Measurements from ENCODE around the gene MAP2K6. TPM values are rescaled to one million over a fixed set of nuclear protein-coding genes. Genes with fewer than 3 reads are reported as not detected.
A peak's percentile ranks its signal among the peaks of the same experiment; 100 is the strongest.

MAP2K6 gene
- total and polyA plus RNA-seq, 7 experiments from 2014 or later, result 7.6 to 21.4 (median 18.3) TPM

GRCh38 chr17:69516911-69517310, 102.4 kb downstream of the MAP2K6 start:
- Histone ChIP-seq H3K27me3 (ENCODE audit: control insufficient read depth in 2 of 2, insufficient read depth in 2 of 2, low read length in 2 of 2) (no peaks in the 10 kb centered on the region), H3K4me3 (ENCODE audit: low read length) (no peak overlapping the region), H3K27ac (ENCODE audit: low read depth, low read length) (no peak overlapping the region), H3K9me3 (ENCODE audit: control insufficient read depth in 2 of 3, low read length in 3 of 3) (no peaks in the 10 kb centered on the region), H3K4me1 (ENCODE audit: control insufficient read depth in 2 of 2, insufficient read depth in 2 of 2, low read length in 2 of 2) (no peaks in the 10 kb centered on the region), H3K36me3 (ENCODE audit: control insufficient read depth in 2 of 3, insufficient read depth in 3 of 3, low read length in 3 of 3) (peaks cover 6 to 42% (median 7%) of the 10 kb centered on the region in 3 experiments)
- Mint-ChIP-seq H3K27me3 (no peaks in the 10 kb centered on the region), H3K9me3 (no peaks in the 10 kb centered on the region), H3K4me1 (peaks cover 0 to 9% (median 0%) of the 10 kb centered on the region in 7 donors), H3K36me3 (peaks cover 4 to 62% (median 41%) of the 10 kb centered on the region in 5 donors), H3K27ac (no peak overlapping the region), H3K4me3 (no peak overlapping the region)
- no peak for DNase-seq
- intact Hi-C loops (cut with micrococcal nuclease), result no loop called here
- ChIA-PET POLR2A (no interaction called here), CTCF (interaction anchor here (0.6 kb wide), 1 partner anchor 16 kb away, joined by 4 read pairs; no protein-coding TSS in a partner anchor)
- no peak for ATAC-seq

GRCh38 chr17:69518951-69519350, 104.5 kb downstream of the MAP2K6 start:
- POLR2A ChIA-PET, result no interaction called here

GRCh38 chr17:69523244-69523861, 108.9 kb downstream of the MAP2K6 start:
- H3K4me1 Mint-ChIP-seq, result peaks cover 0 to 6% (median 0%) of the 10 kb centered on the region in 7 donors
- Histone ChIP-seq H3K4me1 (ENCODE audit: control insufficient read depth in 2 of 2, insufficient read depth in 2 of 2, low read length in 2 of 2) (no peaks in the 10 kb centered on the region), H3K27ac (ENCODE audit: low read depth, low read length) (no peak overlapping the region), H3K9me3 (ENCODE audit: control insufficient read depth in 2 of 3, low read length in 3 of 3) (no peaks in the 10 kb centered on the region), H3K4me3 (ENCODE audit: low read length) (no peak overlapping the region), H3K36me3 (ENCODE audit: control insufficient read depth in 2 of 3, insufficient read depth in 3 of 3, low read length in 3 of 3) (peaks cover 0 to 79% (median 5%) of the 10 kb centered on the region in 3 experiments), H3K27me3 (ENCODE audit: control insufficient read depth in 2 of 2, insufficient read depth in 2 of 2, low read length in 2 of 2) (no peaks in the 10 kb centered on the region)
- intact Hi-C loops (cut with micrococcal nuclease), result loop anchor here (1.0 to 5.0 kb wide), 5 partner anchors 106 to 188 kb away; partner anchors contain the start of gene MAP2K6 (in 1 of the 2)
- DNase-seq, result peak in 4 of 9 donors; percentile 3 to 22 (median 9)
- ATAC-seq, result no peak
- H3K27me3 Mint-ChIP-seq, result no peaks in the 10 kb centered on the region
- peaks cover 5 to 82% (median 61%) of the 10 kb centered on the region in 5 donors for H3K36me3 Mint-ChIP-seq
- peak overlapping the region in 1 of 9 donors; percentile 20 for H3K27ac Mint-ChIP-seq
- POLR2A ChIA-PET, result no interaction called here
- CTCF ChIA-PET, result interaction anchor here (0.7 to 1.0 kb wide), 3 partner anchors 12 to 128 kb away, joined by 3 read pairs; no protein-coding TSS in a partner anchor
- no peaks in the 10 kb centered on the region for H3K9me3 Mint-ChIP-seq
- no peak overlapping the region for H3K4me3 Mint-ChIP-seq

More at GRCh38 chr17:69518951-69519350, 104.5 kb downstream of the MAP2K6 start:
- Histone ChIP-seq H3K9me3 (ENCODE audit: control insufficient read depth in 2 of 3, low read length in 3 of 3) (no peaks in the 10 kb centered on the region), H3K27me3 (ENCODE audit: control insufficient read depth in 2 of 2, insufficient read depth in 2 of 2, low read length in 2 of 2) (no peaks in the 10 kb centered on the region), H3K4me1 (ENCODE audit: control insufficient read depth in 2 of 2, insufficient read depth in 2 of 2, low read length in 2 of 2) (no peaks in the 10 kb centered on the region), H3K4me3 (ENCODE audit: low read length) (no peak overlapping the region), H3K27ac (ENCODE audit: low read depth, low read length) (no peak overlapping the region), H3K36me3 (ENCODE audit: control insufficient read depth in 2 of 3, insufficient read depth in 3 of 3, low read length in 3 of 3) (peaks cover 6 to 54% (median 12%) of the 10 kb centered on the region in 3 experiments)
- H3K4me1 Mint-ChIP-seq, result peaks cover 0 to 15% (median 0%) of the 10 kb centered on the region in 7 donors
- no peak overlapping the region for H3K4me3 Mint-ChIP-seq
- no peaks in the 10 kb centered on the region for H3K27me3 Mint-ChIP-seq
- H3K27ac Mint-ChIP-seq, result no peak overlapping the region
- DNase-seq (no peak), ATAC-seq (no peak)
- CTCF ChIA-PET, result no interaction called here
- intact Hi-C loops (cut with micrococcal nuclease), result no loop called here
- no peaks in the 10 kb centered on the region for H3K9me3 Mint-ChIP-seq
- H3K36me3 Mint-ChIP-seq, result peaks cover 4 to 66% (median 53%) of the 10 kb centered on the region in 5 donors

- Mint-ChIP-seq H3K27ac (no peak overlapping the region), H3K4me3 (no peak overlapping the region), H3K4me1 (peaks cover 0 to 6% (median 0%) of the 10 kb centered on the region in 7 donors), H3K27me3 (no peaks in the 10 kb centered on the region), H3K36me3 (peaks cover 5 to 73% (median 50%) of the 10 kb centered on the region in 5 donors), H3K9me3 (no peaks in the 10 kb centered on the region)
- H3K27me3 ChIP-seq (ENCODE audit: control insufficient read depth in 2 of 2, insufficient read depth in 2 of 2, low read length in 2 of 2), result no peaks in the 10 kb centered on the region
- ChIA-PET CTCF (interaction anchor here (1.3 to 2.0 kb wide), 2 partner anchors 130 to 166 kb away, joined by 3 to 5 read pairs; no protein-coding TSS in a partner anchor), POLR2A (no interaction called here)
- no peaks in the 10 kb centered on the region for H3K9me3 ChIP-seq (ENCODE audit: control insufficient read depth in 2 of 3, low read length in 3 of 3)
- peaks cover 0 to 65% (median 5%) of the 10 kb centered on the region in 3 experiments for H3K36me3 ChIP-seq (ENCODE audit: control insufficient read depth in 2 of 3, insufficient read depth in 3 of 3, low read length in 3 of 3)
- no peak for DNase-seq
- H3K27ac ChIP-seq (ENCODE audit: low read depth, low read length), result no peak overlapping the region
- H3K4me3 ChIP-seq (ENCODE audit: low read length), result no peak overlapping the region
- no peak for ATAC-seq
- intact Hi-C loops (cut with micrococcal nuclease), result loop anchor here (2.0 to 5.0 kb wide), 3 partner anchors 108 to 190 kb away; partner anchors contain the start of gene MAP2K6 (in 1 of the 2)
- no peaks in the 10 kb centered on the region for H3K4me1 ChIP-seq (ENCODE audit: control insufficient read depth in 2 of 2, insufficient read depth in 2 of 2, low read length in 2 of 2)
These were observed 110.4 kb downstream of the MAP2K6 start for GRCh38 chr17:69524854-69525253.

DNA sequence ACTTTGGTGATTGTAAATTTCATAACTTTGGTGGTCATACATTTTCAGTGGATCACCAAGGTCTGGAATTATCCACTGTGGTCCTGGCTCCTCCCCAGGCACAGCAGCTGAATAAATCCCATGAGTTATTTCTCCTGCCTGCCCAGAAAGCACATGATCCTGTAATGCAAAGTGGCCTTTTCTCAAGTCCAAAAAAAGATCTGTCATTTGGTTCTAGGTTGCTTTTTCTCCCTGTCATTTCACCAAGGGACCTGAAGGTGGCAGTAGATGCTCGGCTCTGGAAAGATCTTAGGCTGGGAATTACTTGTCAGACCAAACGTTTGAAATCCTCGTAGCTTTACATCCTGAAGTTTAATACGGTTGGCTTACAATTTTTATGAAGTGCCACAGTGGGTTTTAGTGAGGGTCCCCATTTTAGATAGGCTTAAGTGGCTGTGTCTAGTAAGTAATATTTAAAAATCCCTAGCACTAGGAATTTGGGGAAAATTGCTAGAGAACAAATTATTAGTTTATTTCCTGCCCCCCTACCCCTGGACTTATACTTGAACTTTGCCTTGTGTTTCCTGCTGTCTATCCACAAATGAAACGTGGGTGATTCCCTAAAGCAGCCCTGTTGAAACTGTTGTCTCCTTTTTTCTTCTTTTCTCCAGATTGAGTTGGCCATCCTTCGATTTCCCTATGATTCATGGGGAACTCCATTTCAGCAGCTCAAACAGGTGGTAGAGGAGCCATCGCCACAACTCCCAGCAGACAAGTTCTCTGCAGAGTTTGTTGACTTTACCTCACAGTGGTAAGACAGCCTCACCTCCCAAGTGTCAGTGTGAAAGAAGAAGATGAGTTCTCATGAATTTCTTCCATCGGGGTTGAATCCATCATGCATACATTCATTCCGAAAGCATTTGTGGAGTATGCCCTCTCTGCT, 111.7 kb downstream of the MAP2K6 start:
- intact Hi-C loops (cut with micrococcal nuclease), result loop anchor here in 1 of 2 donors (2.0 kb wide), 1 partner anchor 191 kb away; no protein-coding TSS in a partner anchor
- Histone ChIP-seq H3K4me1 (ENCODE audit: control insufficient read depth in 2 of 2, insufficient read depth in 2 of 2, low read length in 2 of 2) (no peaks in the 10 kb centered on the region), H3K36me3 (ENCODE audit: control insufficient read depth in 2 of 3, insufficient read depth in 3 of 3, low read length in 3 of 3) (peaks cover 0 to 54% (median 5%) of the 10 kb centered on the region in 3 experiments), H3K27ac (ENCODE audit: low read depth, low read length) (no peak overlapping the region), H3K27me3 (ENCODE audit: control insufficient read depth in 2 of 2, insufficient read depth in 2 of 2, low read length in 2 of 2) (no peaks in the 10 kb centered on the region), H3K4me3 (ENCODE audit: low read length) (no peak overlapping the region), H3K9me3 (ENCODE audit: control insufficient read depth in 2 of 3, low read length in 3 of 3) (no peaks in the 10 kb centered on the region)
- H3K9me3 Mint-ChIP-seq, result no peaks in the 10 kb centered on the region
- ATAC-seq (no peak), DNase-seq (peak in 2 of 9 donors; percentile 6 to 9)
- peaks cover 0 to 6% (median 0%) of the 10 kb centered on the region in 7 donors for H3K4me1 Mint-ChIP-seq
- no peak overlapping the region for H3K27ac Mint-ChIP-seq
- no peaks in the 10 kb centered on the region for H3K27me3 Mint-ChIP-seq
- POLR2A ChIA-PET, result no interaction called here
- H3K4me3 Mint-ChIP-seq, result no peak overlapping the region
- peaks cover 5 to 66% (median 52%) of the 10 kb centered on the region in 5 donors for H3K36me3 Mint-ChIP-seq
- CTCF ChIA-PET, result interaction anchor here (2.0 kb wide), 1 partner anchor 132 kb away, joined by 5 read pairs; no protein-coding TSS in a partner anchor

- H3K36me3 ChIP-seq (ENCODE audit: control insufficient read depth in 2 of 3, insufficient read depth in 3 of 3, low read length in 3 of 3), result peaks cover 0 to 61% (median 5%) of the 10 kb centered on the region in 3 experiments
- intact Hi-C loops (cut with micrococcal nuclease), result no loop called here
- no peak for DNase-seq
- H3K27ac ChIP-seq (ENCODE audit: low read depth, low read length), result no peak overlapping the region
- no peaks in the 10 kb centered on the region for H3K9me3 ChIP-seq (ENCODE audit: control insufficient read depth in 2 of 3, low read length in 3 of 3)
- Mint-ChIP-seq H3K4me3 (no peak overlapping the region), H3K27ac (no peak overlapping the region), H3K9me3 (no peaks in the 10 kb centered on the region), H3K36me3 (peaks cover 5 to 76% (median 58%) of the 10 kb centered on the region in 5 donors), H3K27me3 (no peaks in the 10 kb centered on the region), H3K4me1 (peaks cover 0 to 5% (median 0%) of the 10 kb centered on the region in 7 donors)
- POLR2A ChIA-PET, result no interaction called here
- no peak for ATAC-seq
- H3K27me3 ChIP-seq (ENCODE audit: control insufficient read depth in 2 of 2, insufficient read depth in 2 of 2, low read length in 2 of 2), result no peaks in the 10 kb centered on the region
- CTCF ChIA-PET, result interaction anchor here (1.2 kb wide), 1 partner anchor 27 kb away, joined by 6 read pairs; no protein-coding TSS in a partner anchor
- no peaks in the 10 kb centered on the region for H3K4me1 ChIP-seq (ENCODE audit: control insufficient read depth in 2 of 2, insufficient read depth in 2 of 2, low read length in 2 of 2)
- no peak overlapping the region for H3K4me3 ChIP-seq (ENCODE audit: low read length)
These were observed 113.5 kb downstream of the MAP2K6 start for GRCh38 chr17:69528035-69528434.

All from naive thymus-derived CD4-positive, alpha-beta T cell (primary cell).